Mucosa of stomach (tissue), 1 donor: Measurements from ENCODE around the gene DNAJC25.

Source experiments
- H3K27me3 ChIP-seq: one replicate; pipeline ENCODE4 v1.7.0; 2013; ENCODE audit warnings: mild to moderate bottlenecking, low read length; ENCODE audit not compliant: control insufficient read depth, insufficient read depth
- H3K36me3 ChIP-seq: one replicate; pipeline ENCODE4 v1.7.0; 2013; ENCODE audit warnings: low read length; ENCODE audit not compliant: control insufficient read depth, insufficient read depth
- H3K4me1 ChIP-seq: one replicate; pipeline ENCODE4 v1.7.0; 2013; ENCODE audit warnings: mild to moderate bottlenecking, low read length; ENCODE audit not compliant: control insufficient read depth, insufficient read depth
- H3K4me3 ChIP-seq: one replicate; pipeline ENCODE4 v1.7.0; 2013; ENCODE audit warnings: low read length
- H3K9ac ChIP-seq: one replicate; pipeline ENCODE4 v1.7.0; 2013; ENCODE audit warnings: mild to moderate bottlenecking, low read length, moderate library complexity
- H3K9me3 ChIP-seq: one replicate; pipeline ENCODE4 v1.7.0; 2013; ENCODE audit warnings: mild to moderate bottlenecking, low read length, moderate library complexity; ENCODE audit not compliant: control insufficient read depth
- donor health status: Pancreatic carcinoma.

DNAJC25 gene

DNA sequence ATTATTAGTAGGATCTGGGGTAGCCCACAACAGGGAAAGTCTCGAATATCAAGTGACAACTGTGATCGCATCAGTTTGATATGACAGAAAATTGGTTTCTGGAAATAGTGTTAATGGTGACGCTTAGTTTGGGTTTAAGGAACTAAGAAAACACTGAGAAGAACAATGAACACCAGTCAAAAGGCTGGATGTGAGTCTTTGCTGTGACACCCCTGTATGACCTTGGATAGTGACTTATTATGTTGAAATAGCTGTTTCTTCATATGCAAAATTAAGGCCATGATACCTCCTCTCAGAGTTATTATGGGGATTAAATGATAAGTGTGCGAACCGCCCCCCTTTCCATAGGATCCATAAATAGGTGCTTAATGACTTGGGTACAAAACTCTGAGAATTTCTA, 926 bp downstream of the DNAJC25 start:
- Histone ChIP-seq H3K36me3 (no peaks in the 10 kb centered on the region), H3K27me3 (no peaks in the 10 kb centered on the region), H3K4me1 (peaks cover 23% of the 10 kb centered on the region), H3K9ac (peak overlapping the region; percentile 69), H3K4me3 (peak overlapping the region; percentile 87), H3K9me3 (no peaks in the 10 kb centered on the region)

DNA sequence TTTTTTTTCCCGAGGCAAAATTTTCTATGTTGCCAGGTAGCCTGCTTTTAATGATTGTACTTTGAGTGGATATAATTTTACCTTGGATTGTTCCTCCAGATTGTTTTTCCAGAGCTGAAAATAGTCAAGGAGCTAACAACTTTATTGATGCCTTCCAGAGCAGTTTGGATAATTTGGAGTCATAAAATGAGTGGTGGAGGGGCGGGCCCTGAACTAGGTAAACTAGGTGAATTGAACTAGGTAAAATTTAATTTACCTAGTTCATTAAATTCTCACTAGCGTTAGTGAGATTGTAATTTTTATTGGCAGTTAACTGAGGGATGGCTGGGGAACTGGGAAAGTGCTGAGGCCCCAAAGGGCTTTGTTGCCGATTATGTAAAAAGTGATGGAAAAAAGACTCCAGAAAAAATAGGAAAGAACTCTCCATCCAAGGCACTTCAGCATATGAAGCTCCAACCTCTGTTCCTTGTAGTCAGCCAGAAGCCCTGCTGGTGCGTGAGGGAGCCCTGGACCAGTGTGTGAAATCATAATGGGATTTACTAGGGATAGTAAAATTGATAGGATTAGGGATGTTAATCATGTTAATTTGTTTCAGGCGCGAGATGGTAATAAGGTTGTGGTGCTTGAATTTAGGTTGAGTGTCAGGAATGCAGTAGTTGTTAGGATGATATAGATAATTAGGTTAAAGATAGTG, 1.7 kb downstream of the DNAJC25 start:
- H3K4me1 ChIP-seq, result peaks cover 28% of the 10 kb centered on the region
- H3K4me3 ChIP-seq, result no peak overlapping the region
- no peak overlapping the region for H3K9ac ChIP-seq
- no peaks in the 10 kb centered on the region for H3K27me3 ChIP-seq
- no peaks in the 10 kb centered on the region for H3K9me3 ChIP-seq
- no peaks in the 10 kb centered on the region for H3K36me3 ChIP-seq

DNA sequence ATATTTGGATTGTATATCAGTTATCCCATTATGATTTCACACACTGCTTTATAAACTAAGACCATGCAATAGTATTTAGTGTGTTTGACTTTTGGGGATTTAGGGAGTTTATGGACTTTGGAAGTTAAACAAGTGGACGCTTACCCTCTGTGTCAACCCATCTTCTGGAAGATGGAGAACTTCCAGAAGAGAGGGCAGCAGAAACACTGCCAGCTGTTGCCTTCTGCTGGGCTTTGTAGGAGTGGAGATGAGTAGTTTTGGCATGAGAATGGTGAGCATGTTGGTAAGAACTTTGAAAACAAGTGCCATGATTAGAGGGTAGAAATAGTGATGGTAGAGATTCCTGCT, 2.2 kb downstream of the DNAJC25 start:
- Histone ChIP-seq H3K36me3 (no peaks in the 10 kb centered on the region), H3K9me3 (no peaks in the 10 kb centered on the region), H3K4me1 (peaks cover 28% of the 10 kb centered on the region), H3K4me3 (no peak overlapping the region), H3K27me3 (no peaks in the 10 kb centered on the region), H3K9ac (no peak overlapping the region)

DNA sequence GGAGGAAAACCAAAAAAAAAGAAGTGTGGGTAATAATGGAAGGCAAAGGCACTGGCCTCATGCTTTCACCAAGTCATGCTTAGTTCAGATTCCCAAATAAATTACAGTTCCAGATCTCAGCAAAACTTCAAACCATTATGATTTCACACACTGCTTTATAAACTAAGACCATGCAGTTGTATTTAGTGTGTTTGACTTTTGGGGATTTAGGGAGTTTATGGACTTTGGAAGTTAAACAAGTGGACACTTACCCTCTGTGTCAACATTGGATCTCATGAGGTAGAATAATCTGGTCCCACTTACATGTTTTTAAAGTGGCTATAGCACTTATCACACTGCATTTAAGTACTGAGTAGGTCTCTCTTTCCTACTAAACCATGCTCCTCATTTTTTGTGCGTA, 3.7 kb downstream of the DNAJC25 start:
- no peaks in the 10 kb centered on the region for H3K9me3 ChIP-seq
- H3K4me1 ChIP-seq, result peaks cover 28% of the 10 kb centered on the region
- H3K9ac ChIP-seq, result no peak overlapping the region
- H3K4me3 ChIP-seq, result no peak overlapping the region
- H3K36me3 ChIP-seq, result no peaks in the 10 kb centered on the region
- H3K27me3 ChIP-seq, result no peaks in the 10 kb centered on the region

DNA sequence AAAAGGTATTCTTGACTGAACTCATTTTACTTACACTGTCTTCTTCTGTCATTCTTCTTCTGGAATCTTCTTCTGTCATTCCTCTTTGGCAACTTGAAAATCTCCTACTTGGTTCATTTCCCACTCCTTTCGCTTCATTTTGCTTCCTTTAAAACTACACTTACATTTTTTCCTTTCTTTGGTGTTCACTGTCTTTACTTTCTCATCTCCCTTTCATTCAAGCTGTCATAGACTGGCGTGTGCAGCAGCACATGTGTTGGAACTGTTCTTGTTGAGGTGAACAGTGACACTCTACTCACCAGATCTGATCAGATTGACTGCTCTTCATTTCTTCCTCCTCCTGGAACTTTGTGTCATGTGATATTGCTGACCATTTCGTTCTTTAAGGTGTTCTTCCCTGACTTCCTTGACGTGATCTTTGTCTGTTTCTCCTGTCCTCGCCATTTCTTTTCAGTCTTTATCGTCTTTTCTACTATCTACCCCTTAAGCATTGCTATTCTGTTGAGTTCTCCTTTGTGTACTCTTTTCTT, 6.4 kb downstream of the DNAJC25 start:
- Histone ChIP-seq H3K9me3 (no peaks in the 10 kb centered on the region), H3K9ac (no peak overlapping the region), H3K4me1 (peaks cover 22% of the 10 kb centered on the region), H3K4me3 (no peak overlapping the region), H3K36me3 (no peaks in the 10 kb centered on the region), H3K27me3 (no peaks in the 10 kb centered on the region)

DNA sequence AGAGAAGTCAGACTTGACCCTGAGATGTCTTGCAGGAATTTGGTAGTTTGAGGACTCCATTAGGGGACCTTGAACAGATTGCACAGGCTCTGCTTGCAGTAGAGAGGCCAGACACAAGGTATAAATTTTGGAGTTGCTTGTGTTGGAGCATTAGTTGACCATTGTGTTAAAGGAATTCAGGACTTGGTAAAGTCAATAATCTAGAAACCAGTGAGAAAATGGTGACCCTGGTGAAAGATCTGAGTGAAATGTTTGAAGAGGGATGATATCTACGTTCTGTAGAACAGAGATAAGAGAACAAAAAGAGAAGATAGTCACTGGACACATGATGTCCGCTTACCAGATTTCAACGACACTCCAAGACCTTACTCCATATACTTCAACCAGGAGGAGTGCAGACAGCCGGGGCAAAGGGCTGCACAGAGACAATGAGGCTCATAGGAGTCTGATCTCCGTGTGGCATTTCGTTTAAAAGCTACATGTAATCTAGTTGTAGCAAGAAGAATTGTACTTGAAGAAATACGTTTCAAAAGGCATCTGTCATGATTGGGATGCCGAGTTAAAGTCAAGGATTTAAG, 13.2 kb downstream of the DNAJC25 start:
- Histone ChIP-seq H3K4me3 (no peak overlapping the region), H3K36me3 (no peaks in the 10 kb centered on the region), H3K9me3 (no peaks in the 10 kb centered on the region), H3K27me3 (no peaks in the 10 kb centered on the region), H3K4me1 (no peaks in the 10 kb centered on the region), H3K9ac (no peak overlapping the region)

DNA sequence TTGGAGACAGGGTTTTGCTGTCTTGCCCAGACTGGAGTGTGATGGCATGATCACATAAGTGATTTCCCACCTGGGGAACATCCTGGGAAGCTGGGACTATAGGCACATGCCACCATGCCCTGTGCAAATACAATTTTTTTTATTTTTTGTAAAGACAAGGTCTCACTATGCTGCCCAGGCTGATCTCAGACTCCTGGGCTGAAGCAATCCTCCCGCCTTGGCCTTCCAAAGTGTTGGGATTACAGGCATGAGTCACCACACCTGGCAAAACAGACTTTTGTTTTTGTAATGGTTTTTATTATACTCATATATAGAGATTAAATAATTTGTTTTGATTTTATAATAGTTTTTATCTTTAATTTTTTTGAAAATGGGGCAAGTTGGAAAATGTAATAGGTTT, 14.7 kb downstream of the DNAJC25 start:
- Histone ChIP-seq H3K9me3 (no peaks in the 10 kb centered on the region), H3K4me3 (no peak overlapping the region), H3K4me1 (no peaks in the 10 kb centered on the region), H3K36me3 (no peaks in the 10 kb centered on the region), H3K27me3 (no peaks in the 10 kb centered on the region), H3K9ac (no peak overlapping the region)

DNA sequence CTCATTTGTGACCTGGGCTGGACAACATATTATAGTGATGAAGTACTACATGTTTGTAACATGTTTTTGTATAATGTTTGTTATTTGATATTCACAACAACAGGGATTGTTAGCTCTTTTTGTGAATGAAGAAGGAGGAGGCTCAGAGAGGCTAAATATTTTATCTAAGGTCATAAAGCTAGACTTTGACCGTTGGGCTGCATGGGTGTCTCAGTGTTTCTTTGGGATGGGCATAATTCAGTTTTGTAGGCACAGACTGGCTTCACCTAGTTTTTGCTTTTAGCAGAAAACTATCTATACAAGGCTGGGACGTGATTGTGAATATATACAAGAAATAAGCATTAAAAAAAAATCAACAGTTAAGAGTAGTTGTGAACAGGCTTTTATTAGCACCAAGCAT, 15.3 kb downstream of the DNAJC25 start:
- Histone ChIP-seq H3K4me3 (no peak overlapping the region), H3K9ac (no peak overlapping the region), H3K4me1 (no peaks in the 10 kb centered on the region), H3K36me3 (no peaks in the 10 kb centered on the region), H3K27me3 (no peaks in the 10 kb centered on the region), H3K9me3 (no peaks in the 10 kb centered on the region)

DNA sequence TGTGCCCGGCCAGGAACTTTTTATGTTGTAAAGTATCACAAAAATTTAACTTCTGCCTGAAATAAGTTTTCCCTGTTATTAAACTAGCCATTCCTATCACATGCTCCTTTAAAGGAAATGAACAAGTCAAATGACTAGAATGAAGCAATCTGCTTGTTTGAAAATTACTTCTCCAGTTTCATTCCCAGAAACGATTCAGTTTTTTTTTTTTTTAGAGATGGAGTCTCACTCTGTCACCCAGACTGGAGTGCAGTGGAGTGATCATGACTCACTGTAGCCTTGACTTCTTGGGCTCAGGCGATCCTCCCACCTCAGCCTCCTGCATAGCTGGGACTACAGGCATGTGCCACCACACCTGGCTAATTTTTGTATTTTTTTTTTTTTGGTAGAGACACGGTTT, 16.9 kb downstream of the DNAJC25 start:
- Histone ChIP-seq H3K27me3 (no peaks in the 10 kb centered on the region), H3K9me3 (no peaks in the 10 kb centered on the region), H3K4me3 (no peak overlapping the region), H3K4me1 (no peaks in the 10 kb centered on the region), H3K36me3 (no peaks in the 10 kb centered on the region), H3K9ac (no peak overlapping the region)

DNA sequence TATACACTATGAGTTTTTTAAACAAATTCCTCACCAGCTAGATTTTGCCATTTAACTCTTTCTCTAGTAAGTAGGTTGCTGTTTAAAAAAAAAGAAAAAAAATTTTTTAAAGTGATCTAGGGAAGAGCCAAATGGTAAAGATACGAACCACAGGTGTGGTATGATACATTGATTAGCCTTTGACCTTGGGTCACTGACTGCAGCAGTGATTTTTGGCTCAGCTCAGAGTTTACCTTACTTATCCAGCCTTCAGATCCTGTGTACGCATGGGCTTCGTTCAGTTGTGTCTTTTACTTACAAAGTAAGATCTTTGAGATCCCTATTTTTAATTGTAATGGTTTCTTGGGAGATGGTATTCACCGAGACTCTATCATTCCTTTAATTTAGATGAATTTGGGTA, 17.9 kb downstream of the DNAJC25 start:
- H3K4me3 ChIP-seq, result no peak overlapping the region
- no peaks in the 10 kb centered on the region for H3K9me3 ChIP-seq
- H3K4me1 ChIP-seq, result no peaks in the 10 kb centered on the region
- H3K9ac ChIP-seq, result no peak overlapping the region
- no peaks in the 10 kb centered on the region for H3K36me3 ChIP-seq
- no peaks in the 10 kb centered on the region for H3K27me3 ChIP-seq

DNA sequence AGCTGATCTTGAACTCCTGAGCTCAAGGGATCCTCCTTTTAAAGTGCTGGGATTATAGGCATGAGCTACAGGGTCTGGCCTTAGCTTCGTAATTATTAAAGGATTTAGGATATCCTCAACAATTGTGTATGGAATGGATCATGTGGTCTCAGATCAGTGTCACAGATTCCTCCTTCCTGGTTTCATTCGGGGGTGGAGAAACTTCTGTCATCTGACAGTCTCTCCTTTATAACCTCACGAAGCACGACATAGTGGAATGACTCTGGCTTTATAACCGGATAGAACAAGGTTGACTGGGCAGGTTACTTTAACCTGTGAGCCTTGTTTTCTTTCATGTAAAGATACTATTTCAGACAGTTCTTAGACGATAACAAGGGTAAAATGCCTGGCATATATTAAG, 25.9 kb downstream of the DNAJC25 start:
- Histone ChIP-seq H3K4me1 (peaks cover 5% of the 10 kb centered on the region), H3K36me3 (no peaks in the 10 kb centered on the region), H3K9me3 (no peaks in the 10 kb centered on the region), H3K27me3 (no peaks in the 10 kb centered on the region), H3K9ac (no peak overlapping the region), H3K4me3 (no peak overlapping the region)

DNA sequence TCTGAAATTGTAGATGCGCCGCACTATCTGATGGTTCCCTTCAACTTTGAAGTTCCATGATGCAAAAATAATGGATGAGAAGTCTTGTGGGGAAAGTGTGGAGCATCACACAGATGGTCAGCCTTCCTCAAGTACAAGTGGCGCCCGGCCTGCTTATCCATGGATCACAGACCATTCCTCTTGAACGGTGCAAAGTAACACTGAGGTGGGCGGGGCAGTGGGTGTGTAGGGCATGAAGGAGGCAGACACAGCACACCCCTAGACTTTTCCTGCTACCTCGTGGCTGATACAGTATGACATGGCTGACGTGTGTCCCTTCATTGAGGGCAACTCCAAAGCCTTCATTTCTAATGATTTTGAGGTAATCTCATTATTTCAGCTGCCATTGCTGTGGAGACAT, 27.8 kb downstream of the DNAJC25 start:
- Histone ChIP-seq H3K9me3 (no peaks in the 10 kb centered on the region), H3K36me3 (no peaks in the 10 kb centered on the region), H3K27me3 (no peaks in the 10 kb centered on the region), H3K9ac (no peak overlapping the region), H3K4me1 (peaks cover 18% of the 10 kb centered on the region), H3K4me3 (no peak overlapping the region)
